ENCODE data around the gene SDF2. TPM values are rescaled to one million over a fixed set of nuclear protein-coding genes. Genes with fewer than 3 reads are reported as not detected.

Gene SDF2
- total RNA-seq, 6 experiments from 2014 or later: 24.6 to 31.8 (median 26.4) TPM

GRCh38 chr17:28700278-28700677 is 38.6 kb upstream of the SDF2 start:
- Histone ChIP-seq H3K4me3 (no peak overlapping the region), H3K27me3 (no peaks in the 10 kb centered on the region), H3K36me3 (peaks cover 6 to 82% (median 44%) of the 10 kb centered on the region in 4 donors), H3K4me1 (peaks cover 0 to 26% (median 8%) of the 10 kb centered on the region in 4 donors), H3K9me3 (no peaks in the 10 kb centered on the region), H3K27ac (no peak overlapping the region)
- no peak for TF ChIP-seq POLR2A (IDR thresholded peaks at IDR 0.05)
- TF ChIP-seq, protein P1, sequence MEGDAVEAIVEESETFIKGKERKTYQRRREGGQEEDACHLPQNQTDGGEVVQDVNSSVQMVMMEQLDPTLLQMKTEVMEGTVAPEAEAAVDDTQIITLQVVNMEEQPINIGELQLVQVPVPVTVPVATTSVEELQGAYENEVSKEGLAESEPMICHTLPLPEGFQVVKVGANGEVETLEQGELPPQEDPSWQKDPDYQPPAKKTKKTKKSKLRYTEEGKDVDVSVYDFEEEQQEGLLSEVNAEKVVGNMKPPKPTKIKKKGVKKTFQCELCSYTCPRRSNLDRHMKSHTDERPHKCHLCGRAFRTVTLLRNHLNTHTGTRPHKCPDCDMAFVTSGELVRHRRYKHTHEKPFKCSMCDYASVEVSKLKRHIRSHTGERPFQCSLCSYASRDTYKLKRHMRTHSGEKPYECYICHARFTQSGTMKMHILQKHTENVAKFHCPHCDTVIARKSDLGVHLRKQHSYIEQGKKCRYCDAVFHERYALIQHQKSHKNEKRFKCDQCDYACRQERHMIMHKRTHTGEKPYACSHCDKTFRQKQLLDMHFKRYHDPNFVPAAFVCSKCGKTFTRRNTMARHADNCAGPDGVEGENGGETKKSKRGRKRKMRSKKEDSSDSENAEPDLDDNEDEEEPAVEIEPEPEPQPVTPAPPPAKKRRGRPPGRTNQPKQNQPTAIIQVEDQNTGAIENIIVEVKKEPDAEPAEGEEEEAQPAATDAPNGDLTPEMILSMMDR (IDR thresholded peaks at IDR 0.05): no peak
- intact Hi-C loops (cut with DNase I): no loop called here
- ATAC-seq (no peak), DNase-seq (no peak)
- WGBS (ENCODE audit: insufficient coverage, low coverage, low lambda C conversion rate, missing lambda C conversion rate): no CpG with 5 or more reads among the region's 8 CpGs

- DNase-seq (peak; percentile 55 to 82 (median 77)), ATAC-seq (peak; percentile 86 to 91 (median 88))
- peak overlapping the region in 2 of 3 donors; percentile 2 to 59 for H3K27ac ChIP-seq
- H3K4me3 ChIP-seq: no peak overlapping the region
- no peaks in the 10 kb centered on the region for H3K27me3 ChIP-seq
- H3K36me3 ChIP-seq: peaks cover 6 to 96% (median 52%) of the 10 kb centered on the region in 4 donors
- no peaks in the 10 kb centered on the region for H3K9me3 ChIP-seq
- intact Hi-C loops (cut with DNase I): no loop called here
- 43% methylated on average over 3 of the region's 6 CpGs for WGBS (ENCODE audit: insufficient coverage, low coverage, low lambda C conversion rate, missing lambda C conversion rate)
- peaks cover 0 to 26% (median 8%) of the 10 kb centered on the region in 4 donors for H3K4me1 ChIP-seq
- peak; percentile 33 for TF ChIP-seq POLR2A (IDR thresholded peaks at IDR 0.05)
- TF ChIP-seq, protein P1 (IDR thresholded peaks at IDR 0.05): no peak
These were observed 36.7 kb upstream of the SDF2 start for GRCh38 chr17:28698253-28698941.

GRCh38 chr17:28693869-28694268 is 32.2 kb upstream of the SDF2 start:
- Histone ChIP-seq H3K36me3 (peaks cover 7 to 90% (median 54%) of the 10 kb centered on the region in 4 donors), H3K27me3 (no peaks in the 10 kb centered on the region), H3K4me1 (peaks cover 0 to 17% (median 6%) of the 10 kb centered on the region in 4 donors), H3K4me3 (no peak overlapping the region), H3K27ac (no peak overlapping the region), H3K9me3 (no peaks in the 10 kb centered on the region)
- 100% methylated on average over 1 of the region's 1 CpG for WGBS (ENCODE audit: insufficient coverage, low coverage, low lambda C conversion rate, missing lambda C conversion rate)
- ATAC-seq: no peak
- no peak for TF ChIP-seq POLR2A (IDR thresholded peaks at IDR 0.05)
- TF ChIP-seq, protein P1 (IDR thresholded peaks at IDR 0.05): no peak
- intact Hi-C loops (cut with DNase I): no loop called here
- DNase-seq: no peak

DNA sequence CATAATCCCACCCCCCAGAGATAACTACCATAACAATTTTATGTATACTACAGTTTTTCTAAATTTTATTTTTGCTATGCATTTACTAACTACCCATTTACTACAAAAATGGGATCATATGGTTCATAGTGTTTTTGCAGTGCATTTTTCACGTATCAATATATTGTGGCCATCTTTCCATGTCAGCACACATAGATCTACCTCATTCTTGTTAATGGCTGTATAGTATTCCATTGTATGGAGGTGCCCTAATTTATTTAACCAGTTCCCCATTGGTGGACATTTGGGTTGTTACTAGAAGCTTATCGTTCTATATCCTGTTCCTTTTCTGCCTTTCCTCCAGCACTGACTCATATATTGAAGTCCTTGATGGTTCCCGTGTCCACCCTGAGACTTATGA is 27.3 kb upstream of the SDF2 start:
- DNase-seq (no peak), ATAC-seq (no peak)
- no peaks in the 10 kb centered on the region for H3K9me3 ChIP-seq
- no peaks in the 10 kb centered on the region for H3K4me1 ChIP-seq
- no peaks in the 10 kb centered on the region for H3K27me3 ChIP-seq
- WGBS (ENCODE audit: insufficient coverage, low coverage, low lambda C conversion rate, missing lambda C conversion rate): 100% methylated on average over 3 of the region's 3 CpGs
- no peak overlapping the region for H3K4me3 ChIP-seq
- no peak overlapping the region for H3K27ac ChIP-seq
- TF ChIP-seq, protein P1 (IDR thresholded peaks at IDR 0.05): no peak
- TF ChIP-seq POLR2A (IDR thresholded peaks at IDR 0.05): no peak
- intact Hi-C loops (cut with DNase I): no loop called here
- H3K36me3 ChIP-seq: peaks cover 12 to 94% (median 63%) of the 10 kb centered on the region in 4 donors

All from right lobe of liver (tissue), 6 donors.